UCSD-AML1 (cell line): ENCODE results near the gene RAI14.

Experiments used
- DNase-seq: peaks from one replicate; lab custom pipeline; 2025; ENCODE audit not compliant: unreplicated experiment; lab: John Stamatoyannopoulos, UW

Gene RAI14

GRCh38 chr5:34639852-34640626, 16.1 kb upstream of the RAI14 start:
- DNase-seq, result no peak

GRCh38 chr5:34648039-34648839, 7.9 kb upstream of the RAI14 start:
- DNase-seq, result no peak

- no peak for DNase-seq
Measured at GRCh38 chr5:34648840-34649158, 7.3 kb upstream of the RAI14 start.

- no peak for DNase-seq
Measured at GRCh38 chr5:34651791-34652190, 4.3 kb upstream of the RAI14 start.

GRCh38 chr5:34652466-34652865, 3.7 kb upstream of the RAI14 start:
- no peak for DNase-seq

- DNase-seq, result no peak
Measured at GRCh38 chr5:34652914-34653313, 3.2 kb upstream of the RAI14 start.

- DNase-seq, result no peak
Measured at GRCh38 chr5:34653708-34654107, 2.4 kb upstream of the RAI14 start.

- peak; percentile 38 for DNase-seq
Measured at GRCh38 chr5:34655354-34655991, 655 bp upstream of the RAI14 start.

- peak; percentile 41 for DNase-seq
Measured at GRCh38 chr5:34656700-34657273, 659 bp downstream of the RAI14 start.

GRCh38 chr5:34657274-34657921, 1.3 kb downstream of the RAI14 start:
- peak; percentile 38 for DNase-seq

- DNase-seq, result no peak
Measured at GRCh38 chr5:34657988-34658387, 1.9 kb downstream of the RAI14 start.

- DNase-seq, result no peak
Measured at GRCh38 chr5:34659168-34659567, 3.0 kb downstream of the RAI14 start.

GRCh38 chr5:34660444-34660843, 4.3 kb downstream of the RAI14 start:
- DNase-seq, result no peak

GRCh38 chr5:34663771-34664496, 7.8 kb downstream of the RAI14 start:
- no peak for DNase-seq

GRCh38 chr5:34666392-34667080, 10.4 kb downstream of the RAI14 start:
- no peak for DNase-seq

- DNase-seq, result no peak
Measured at GRCh38 chr5:34667705-34668104, 11.6 kb downstream of the RAI14 start.

- no peak for DNase-seq
Measured at GRCh38 chr5:34669931-34670516, 13.9 kb downstream of the RAI14 start.

- DNase-seq, result no peak
Measured at GRCh38 chr5:34672196-34672595, 16.1 kb downstream of the RAI14 start.

GRCh38 chr5:34673463-34674125, 17.5 kb downstream of the RAI14 start:
- no peak for DNase-seq
